Measurements from ENCODE around the gene SLC1A4. TPM values are rescaled to one million over a fixed set of nuclear protein-coding genes. Genes with fewer than 3 reads are reported as not detected.
A peak's percentile ranks its signal among the peaks of the same experiment; 100 is the strongest.

Gene SLC1A4
- total RNA-seq, 1 experiment from 2014 or later, result 9.1 TPM

DNA sequence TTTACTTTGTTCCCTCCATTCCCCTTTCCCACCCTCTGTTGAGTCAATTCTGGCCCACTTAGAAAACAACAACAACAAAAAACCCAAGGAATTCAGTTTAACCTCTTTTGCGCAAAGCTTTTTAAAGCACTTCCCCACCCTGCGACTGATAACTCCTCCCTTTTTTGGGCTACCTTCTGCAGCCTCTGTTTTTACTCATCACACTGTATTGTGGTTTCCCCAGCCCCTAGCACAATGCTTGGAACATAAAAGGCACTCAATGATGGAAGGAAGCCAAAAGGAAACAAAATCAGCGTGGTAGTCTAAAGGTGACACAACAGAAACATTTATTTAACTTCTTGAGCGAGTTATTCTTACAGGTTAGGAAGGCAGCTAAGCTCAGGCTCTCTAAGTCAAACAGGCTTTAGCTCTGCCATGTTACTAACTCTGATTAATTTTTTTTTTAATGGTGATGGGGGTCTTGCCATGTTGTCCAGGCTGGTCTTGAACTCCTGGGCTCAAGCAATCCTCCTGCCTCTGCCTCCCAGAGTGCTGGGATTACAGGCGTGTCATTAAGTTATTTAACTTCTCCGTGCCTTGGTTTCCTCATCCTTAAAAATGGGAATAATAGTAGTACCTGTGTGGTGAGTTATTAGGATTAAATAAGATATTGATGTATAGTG is 68.3 kb downstream of the SLC1A4 start:
- Histone ChIP-seq H4K20me1 (ENCODE audit: low read length) (no peaks in the 10 kb centered on the region), H3K4me1 (ENCODE audit: insufficient read depth, low read length) (peaks cover 11% of the 10 kb centered on the region), H3K36me3 (ENCODE audit: low read depth, low read length) (no peaks in the 10 kb centered on the region), H3K4me2 (ENCODE audit: low read length) (peak overlapping the region; percentile 90), H3K27me3 (ENCODE audit: low read length) (no peaks in the 10 kb centered on the region), H3K4me3 (ENCODE audit: low read length) (peak overlapping the region; percentile 83), H3F3A (ENCODE audit: low read length, unreplicated experiment) (no peaks in the 10 kb centered on the region), H3K9me3 (ENCODE audit: low read length) (no peaks in the 10 kb centered on the region), H3K9me2 (replicated peaks; ENCODE audit: low read length) (no peaks in the 10 kb centered on the region), H2AFZ (ENCODE audit: low read length) (no peak overlapping the region), H3K27ac (ENCODE audit: low read length) (no peak overlapping the region), H3K9ac (ENCODE audit: low read length) (no peak overlapping the region), H3K79me2 (ENCODE audit: low read length) (peaks cover 16% of the 10 kb centered on the region)
- BruUV-seq (replicated peaks), result TSS peak; percentile 55
- intact Hi-C loops (cut with micrococcal nuclease), result no loop called here
- no peak for TF ChIP-seq EZH2 (IDR thresholded peaks at IDR 0.05; ENCODE audit: low read length, unreplicated experiment)
- TF ChIP-seq EZH2phosphoT487 (IDR thresholded peaks at IDR 0.05; ENCODE audit: borderline replicate concordance, low read length), result no peak
- TF ChIP-seq, protein P1, sequence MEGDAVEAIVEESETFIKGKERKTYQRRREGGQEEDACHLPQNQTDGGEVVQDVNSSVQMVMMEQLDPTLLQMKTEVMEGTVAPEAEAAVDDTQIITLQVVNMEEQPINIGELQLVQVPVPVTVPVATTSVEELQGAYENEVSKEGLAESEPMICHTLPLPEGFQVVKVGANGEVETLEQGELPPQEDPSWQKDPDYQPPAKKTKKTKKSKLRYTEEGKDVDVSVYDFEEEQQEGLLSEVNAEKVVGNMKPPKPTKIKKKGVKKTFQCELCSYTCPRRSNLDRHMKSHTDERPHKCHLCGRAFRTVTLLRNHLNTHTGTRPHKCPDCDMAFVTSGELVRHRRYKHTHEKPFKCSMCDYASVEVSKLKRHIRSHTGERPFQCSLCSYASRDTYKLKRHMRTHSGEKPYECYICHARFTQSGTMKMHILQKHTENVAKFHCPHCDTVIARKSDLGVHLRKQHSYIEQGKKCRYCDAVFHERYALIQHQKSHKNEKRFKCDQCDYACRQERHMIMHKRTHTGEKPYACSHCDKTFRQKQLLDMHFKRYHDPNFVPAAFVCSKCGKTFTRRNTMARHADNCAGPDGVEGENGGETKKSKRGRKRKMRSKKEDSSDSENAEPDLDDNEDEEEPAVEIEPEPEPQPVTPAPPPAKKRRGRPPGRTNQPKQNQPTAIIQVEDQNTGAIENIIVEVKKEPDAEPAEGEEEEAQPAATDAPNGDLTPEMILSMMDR (conservative IDR thresholded peaks at IDR 0.05; ENCODE audit: low read depth, low read length), result no peak
- CTCF ChIA-PET, result no interaction called here
- ATAC-seq, result peak; percentile 21
- peak; percentile 83 for DNase-seq
- POLR2A ChIA-PET (ENCODE audit: unreplicated experiment), result interaction anchor here (0.8 kb wide), 1 partner anchor 96 kb away, joined by 4 read pairs; no protein-coding TSS in a partner anchor

DNA sequence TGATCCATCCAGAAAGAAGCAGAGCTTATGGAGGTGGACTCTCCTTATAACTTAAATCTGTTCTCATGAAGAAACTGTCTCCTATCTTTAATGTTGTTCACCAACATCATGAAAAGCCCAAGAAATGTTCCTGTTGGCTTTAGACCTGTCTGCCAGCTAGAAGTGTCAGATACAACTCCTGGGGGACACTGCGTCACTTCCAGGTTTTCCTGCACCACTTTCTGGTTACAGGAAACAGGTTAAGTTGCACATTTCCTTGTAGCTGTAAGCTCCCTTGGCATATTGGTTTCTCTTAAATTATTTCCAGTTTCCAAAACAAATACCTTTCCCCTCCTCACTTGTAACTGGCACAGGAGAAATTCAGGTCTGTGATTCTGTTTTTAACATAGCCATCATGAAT is 69.9 kb downstream of the SLC1A4 start:
- Histone ChIP-seq H3K79me2 (ENCODE audit: low read length) (peaks cover 16% of the 10 kb centered on the region), H3K27ac (ENCODE audit: low read length) (no peak overlapping the region), H3K9me2 (replicated peaks; ENCODE audit: low read length) (no peaks in the 10 kb centered on the region), H3K9me3 (ENCODE audit: low read length) (no peaks in the 10 kb centered on the region), H4K20me1 (ENCODE audit: low read length) (no peaks in the 10 kb centered on the region), H3K9ac (ENCODE audit: low read length) (no peak overlapping the region), H3K4me2 (ENCODE audit: low read length) (no peak overlapping the region), H3K4me1 (ENCODE audit: insufficient read depth, low read length) (peaks cover 17% of the 10 kb centered on the region), H3K36me3 (ENCODE audit: low read depth, low read length) (no peaks in the 10 kb centered on the region), H3K4me3 (ENCODE audit: low read length) (no peak overlapping the region), H3F3A (ENCODE audit: low read length, unreplicated experiment) (no peaks in the 10 kb centered on the region), H3K27me3 (ENCODE audit: low read length) (no peaks in the 10 kb centered on the region), H2AFZ (ENCODE audit: low read length) (no peak overlapping the region)
- no peak for DNase-seq
- POLR2A ChIA-PET (ENCODE audit: unreplicated experiment), result interaction anchor here (0.7 kb wide), 1 partner anchor 169 kb away, joined by 6 read pairs; the partner anchor contains the start of gene ACTR2
- TF ChIP-seq EZH2phosphoT487 (IDR thresholded peaks at IDR 0.05; ENCODE audit: borderline replicate concordance, low read length) (no peak), EZH2 (IDR thresholded peaks at IDR 0.05; ENCODE audit: low read length, unreplicated experiment) (no peak)
- TF ChIP-seq, protein P1 (conservative IDR thresholded peaks at IDR 0.05; ENCODE audit: low read depth, low read length), result no peak
- CTCF ChIA-PET, result no interaction called here
- no peak for ATAC-seq
- intact Hi-C loops (cut with micrococcal nuclease), result no loop called here
- no TSS peak for BruUV-seq (replicated peaks)
